ENCODE data around the gene ADAMTSL2.

DNA sequence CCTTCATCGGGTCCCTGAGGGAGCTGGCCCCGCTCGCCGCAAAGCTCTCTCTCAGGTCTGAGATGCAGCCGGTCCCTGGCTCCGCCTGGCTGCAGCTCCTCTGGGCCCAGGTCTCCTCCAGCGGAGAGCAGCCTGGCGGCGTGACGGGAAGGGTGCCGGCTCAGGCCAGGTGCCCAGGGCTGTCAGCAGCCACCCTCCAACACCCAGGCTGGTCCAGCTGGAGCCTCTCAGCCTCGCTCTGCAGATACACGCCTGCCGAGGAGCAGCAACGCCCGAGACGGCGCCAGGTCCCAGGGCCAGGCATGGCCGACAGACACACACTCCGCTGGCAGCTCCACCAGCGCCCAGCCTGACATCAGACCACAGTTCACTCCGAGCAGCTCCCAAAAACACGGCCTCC is 49.1 kb downstream of the ADAMTSL2 start:
- TF ChIP-seq, protein P1, sequence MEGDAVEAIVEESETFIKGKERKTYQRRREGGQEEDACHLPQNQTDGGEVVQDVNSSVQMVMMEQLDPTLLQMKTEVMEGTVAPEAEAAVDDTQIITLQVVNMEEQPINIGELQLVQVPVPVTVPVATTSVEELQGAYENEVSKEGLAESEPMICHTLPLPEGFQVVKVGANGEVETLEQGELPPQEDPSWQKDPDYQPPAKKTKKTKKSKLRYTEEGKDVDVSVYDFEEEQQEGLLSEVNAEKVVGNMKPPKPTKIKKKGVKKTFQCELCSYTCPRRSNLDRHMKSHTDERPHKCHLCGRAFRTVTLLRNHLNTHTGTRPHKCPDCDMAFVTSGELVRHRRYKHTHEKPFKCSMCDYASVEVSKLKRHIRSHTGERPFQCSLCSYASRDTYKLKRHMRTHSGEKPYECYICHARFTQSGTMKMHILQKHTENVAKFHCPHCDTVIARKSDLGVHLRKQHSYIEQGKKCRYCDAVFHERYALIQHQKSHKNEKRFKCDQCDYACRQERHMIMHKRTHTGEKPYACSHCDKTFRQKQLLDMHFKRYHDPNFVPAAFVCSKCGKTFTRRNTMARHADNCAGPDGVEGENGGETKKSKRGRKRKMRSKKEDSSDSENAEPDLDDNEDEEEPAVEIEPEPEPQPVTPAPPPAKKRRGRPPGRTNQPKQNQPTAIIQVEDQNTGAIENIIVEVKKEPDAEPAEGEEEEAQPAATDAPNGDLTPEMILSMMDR (IDR thresholded peaks at IDR 0.05): no peak
- no peak for TF ChIP-seq POLR2A (IDR thresholded peaks at IDR 0.05)
